GM06990 (cell line): ENCODE data around the gene MANBA.

Experiments
- DNase-seq: peaks from one replicate; pipeline ENCODE4 v3.0.0-alpha.2; 2011; ENCODE audit not compliant: insufficient read length; ENCODE audit errors: extremely low read depth
- H3K27me3 ChIP-seq: replicated peaks from 2 replicates; pipeline ENCODE4 v1.6.0; 2011; ENCODE audit warnings: low read length; ENCODE audit not compliant: control insufficient read depth, insufficient read depth
- H3K36me3 ChIP-seq: 2 replicates; pipeline ENCODE4 v1.5.1; 2011; ENCODE audit warnings: low read length; ENCODE audit not compliant: control insufficient read depth, insufficient read depth
- H3K4me3 ChIP-seq: replicated peaks from 2 replicates; pipeline ENCODE4 v1.5.1; 2011; ENCODE audit warnings: low read depth, mild to moderate bottlenecking, control low read depth, low read length
- CTCF ChIP-seq: IDR thresholded peaks from 2 replicates; pipeline ENCODE4 v1.5.1; 2011; ENCODE audit warnings: low read length, control low read depth, mild to moderate bottlenecking, inconsistent platforms; ENCODE audit not compliant: insufficient read depth, poor library complexity, severe bottlenecking

The MANBA gene

GRCh38 chr4:102596532-102596931 is 164.2 kb downstream of the MANBA start:
- no peak for TF ChIP-seq CTCF
- DNase-seq: no peak
- Histone ChIP-seq H3K36me3 (peaks cover 17% of the 10 kb centered on the region), H3K27me3 (no peaks in the 10 kb centered on the region), H3K4me3 (no peak overlapping the region)

DNA sequence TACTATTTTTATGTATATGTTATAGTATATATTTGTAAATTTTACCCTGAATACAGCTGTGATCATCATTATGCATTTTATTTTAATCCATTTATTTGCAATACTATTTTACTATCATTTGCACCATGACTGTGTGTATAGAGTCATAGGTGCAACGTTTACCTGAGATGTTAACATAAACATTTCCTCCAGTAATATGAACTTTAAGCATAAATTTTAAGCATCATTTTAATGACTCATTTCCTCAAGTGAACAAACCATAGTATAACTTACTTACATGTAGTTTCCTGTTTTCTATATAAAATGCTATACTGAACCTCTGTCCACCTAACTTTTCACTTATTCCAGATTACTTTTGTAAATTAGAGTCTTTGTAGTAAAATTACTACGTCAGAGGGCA is 166.8 kb downstream of the MANBA start:
- H3K36me3 ChIP-seq: peaks cover 14% of the 10 kb centered on the region
- no peak for DNase-seq
- TF ChIP-seq CTCF: no peak
- H3K4me3 ChIP-seq: no peak overlapping the region
- no peaks in the 10 kb centered on the region for H3K27me3 ChIP-seq

GRCh38 chr4:102593147-102593546 is 167.6 kb downstream of the MANBA start:
- DNase-seq: no peak

DNA sequence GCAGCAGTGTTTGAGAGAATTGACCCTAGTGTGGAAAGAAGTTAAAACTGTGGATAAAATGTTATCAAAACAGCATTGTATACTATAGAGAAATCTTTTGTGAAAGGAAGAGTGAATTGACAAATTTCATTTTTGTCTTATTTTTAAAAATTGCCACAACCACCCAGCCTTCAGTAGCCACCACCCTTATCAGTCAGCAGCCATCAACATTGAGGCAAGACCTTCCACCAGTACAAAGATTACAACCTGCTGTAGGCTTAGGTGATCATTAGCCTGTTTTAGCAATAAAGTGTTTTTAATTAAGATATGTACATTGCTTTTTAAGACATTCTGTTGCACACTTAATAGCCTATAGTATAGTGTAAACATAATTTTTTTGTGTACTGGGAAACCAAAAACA is 168.5 kb downstream of the MANBA start:
- no peak for TF ChIP-seq CTCF
- no peak for DNase-seq
- H3K27me3 ChIP-seq: no peaks in the 10 kb centered on the region
- no peak overlapping the region for H3K4me3 ChIP-seq
- H3K36me3 ChIP-seq: peaks cover 8% of the 10 kb centered on the region; the same call in 1 of the 2 replicates

More at GRCh38 chr4:102593147-102593546, 167.6 kb downstream of the MANBA start:
- Histone ChIP-seq H3K4me3 (no peak overlapping the region), H3K27me3 (no peaks in the 10 kb centered on the region), H3K36me3 (peaks cover 14% of the 10 kb centered on the region)
- no peak for TF ChIP-seq CTCF

- Histone ChIP-seq H3K36me3 (peaks cover 8% of the 10 kb centered on the region), H3K4me3 (no peak overlapping the region), H3K27me3 (no peaks in the 10 kb centered on the region)
- DNase-seq: no peak
- TF ChIP-seq CTCF: no peak
Observed at GRCh38 chr4:102589743-102590142, 171.0 kb downstream of the MANBA start.

DNA sequence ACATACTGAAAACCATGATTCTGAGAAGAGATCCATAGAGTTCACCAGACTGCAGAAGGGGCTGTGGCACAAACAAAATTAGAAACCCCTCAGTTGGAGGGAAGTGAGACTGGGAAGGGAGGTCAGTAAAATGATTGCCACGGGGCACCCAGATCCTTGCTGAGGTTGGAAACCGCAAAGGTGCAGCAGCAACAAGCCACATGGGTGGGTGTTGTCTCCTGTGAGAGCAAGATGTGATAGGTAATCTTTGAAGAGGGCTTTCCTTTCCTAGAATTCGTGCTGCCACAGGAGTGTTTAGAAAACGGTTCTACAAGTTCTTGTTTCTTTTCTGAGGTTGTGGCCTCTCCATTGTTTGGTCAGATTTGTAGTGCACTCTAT is 174.1 kb downstream of the MANBA start:
- Histone ChIP-seq H3K4me3 (no peak overlapping the region), H3K27me3 (no peaks in the 10 kb centered on the region), H3K36me3 (peaks cover 6% of the 10 kb centered on the region)
- no peak for TF ChIP-seq CTCF
- DNase-seq: no peak
